ENCODE results near the gene TAOK1.

Gene TAOK1

GRCh38 chr17:29443041-29443739, 53.0 kb downstream of the TAOK1 start:
- ChIA-PET POLR2A (no interaction called here), CTCF (no interaction called here)
- no peak overlapping the region for H3K4me3 ChIP-seq (ENCODE audit: low read depth, low read length)
- DNase-seq (ENCODE audit: low read depth, low spot score): no peak
- TF ChIP-seq CTCF (IDR thresholded peaks at IDR 0.05; ENCODE audit: insufficient read depth, low read length, missing control alignments): no peak

- CTCF ChIA-PET: no interaction called here
- POLR2A ChIA-PET: no interaction called here
Observed at GRCh38 chr17:29444589-29444988, 54.4 kb downstream of the TAOK1 start.

GRCh38 chr17:29445844-29446243, 55.7 kb downstream of the TAOK1 start:
- no peak for DNase-seq (ENCODE audit: low read depth, low spot score)
- CTCF ChIA-PET: interaction anchor here (0.8 kb wide), 1 partner anchor 63 kb away, joined by 3 read pairs; no protein-coding TSS in a partner anchor
- no peak overlapping the region for H3K4me3 ChIP-seq (ENCODE audit: low read depth, low read length)
- POLR2A ChIA-PET: no interaction called here
- no peak for TF ChIP-seq CTCF (IDR thresholded peaks at IDR 0.05; ENCODE audit: insufficient read depth, low read length, missing control alignments)

More at GRCh38 chr17:29444589-29444988, 54.4 kb downstream of the TAOK1 start:
- DNase-seq (ENCODE audit: low read depth, low spot score): peak; percentile 9
- no peak overlapping the region for H3K4me3 ChIP-seq (ENCODE audit: low read depth, low read length)
- TF ChIP-seq CTCF (IDR thresholded peaks at IDR 0.05; ENCODE audit: insufficient read depth, low read length, missing control alignments): no peak

- POLR2A ChIA-PET: interaction anchor here (0.7 kb wide), 1 partner anchor 302 kb away, joined by 3 read pairs; no protein-coding TSS in a partner anchor
- no peak overlapping the region for H3K4me3 ChIP-seq (ENCODE audit: low read depth, low read length)
- CTCF ChIA-PET: interaction anchor here (0.6 to 1.8 kb wide), 4 partner anchors 24 to 631 kb away, joined by 3 to 5 read pairs (median 4); no protein-coding TSS in a partner anchor
- no peak for DNase-seq (ENCODE audit: low read depth, low spot score)
- TF ChIP-seq CTCF (IDR thresholded peaks at IDR 0.05; ENCODE audit: insufficient read depth, low read length, missing control alignments): no peak
Observed at GRCh38 chr17:29449865-29450671, 59.9 kb downstream of the TAOK1 start.

GRCh38 chr17:29451121-29451742, 61.1 kb downstream of the TAOK1 start:
- DNase-seq (ENCODE audit: low read depth, low spot score): no peak
- CTCF ChIA-PET: no interaction called here

More at GRCh38 chr17:29451121-29451742, 61.1 kb downstream of the TAOK1 start:
- no peak for TF ChIP-seq CTCF (IDR thresholded peaks at IDR 0.05; ENCODE audit: insufficient read depth, low read length, missing control alignments)
- POLR2A ChIA-PET: no interaction called here
- no peak overlapping the region for H3K4me3 ChIP-seq (ENCODE audit: low read depth, low read length)
